GM12878 (cell line): Measurements from ENCODE around the gene FYB1. TPM values are rescaled to one million over a fixed set of nuclear protein-coding genes. Genes with fewer than 3 reads are reported as not detected.

ENCODE experiments used
- ATAC-seq: fragments of 200-7000 bp; cut with Tn5 transposase; 3 replicates; pipeline ENCODE4 v1.9.1; 2020; ENCODE audit warnings: mild to moderate bottlenecking, moderate library complexity
- BruUV-seq: library from RNA; stranded (reverse); fragments of 400-500 nt; replicated peaks from 2 replicates; lab custom pipeline; 2021; lab: Mats Ljungman, UMichigan
- CTCF ChIA-PET: fragments of 300-600 bp; sonication (Branson Sonifier 250); formaldehyde crosslinking; extraction: SDS; loops from one replicate; lab custom pipeline; 2021; ENCODE audit warnings: inconsistent platforms; lab: Yijun Ruan, JAX
- POLR2A ChIA-PET: fragments of 350-600 bp; formaldehyde crosslinking; extraction: SDS; loops from one replicate; lab custom pipeline; 2021; ENCODE audit warnings: inconsistent platforms; lab: Charles Lee
- RAD21 ChIA-PET: fragments of 300-600 bp; sonication (Branson Sonifier 250); formaldehyde crosslinking; loops from one replicate; lab custom pipeline; 2023; ENCODE audit warnings: antibody characterized with exemption; ENCODE audit not compliant: unreplicated experiment; lab: Charles Lee
- SMC1A ChIA-PET: fragments of 300-600 bp; sonication (Branson Sonifier 250); formaldehyde crosslinking; loops from one replicate; lab custom pipeline; 2023; ENCODE audit not compliant: unreplicated experiment, uncharacterized antibody; lab: Charles Lee
- DNase-seq: peaks from one replicate; pipeline ENCODE4 v3.0.0-alpha.2; 2011; ENCODE audit warnings: low read depth, low spot score
- FAIRE-seq: peaks from 3 replicates; lab custom pipeline; 2011; peaks lifted over from hg19 to GRCh38; lab: Jason Lieb, UNC
- H2AFZ ChIP-seq: 2 replicates; pipeline ENCODE4 v1.6.0; 2011; ENCODE audit warnings: low read depth, low read length, control low read depth; ENCODE audit not compliant: control insufficient read depth
- H3K27ac ChIP-seq: 2 replicates; pipeline ENCODE4 v1.5.1; 2011; ENCODE audit warnings: control low read depth; ENCODE audit not compliant: control insufficient read depth, insufficient read depth
- H3K27me3 ChIP-seq, 2 experiments: replicated peaks in 1 of 2; 2 replicates each; pipeline versions ENCODE4 v1.6.0 to v1.6.1; 2011; ENCODE audit warnings: low read length in 1 of 2; ENCODE audit not compliant: control insufficient read depth in 2 of 2, insufficient read depth in 2 of 2
- H3K36me3 ChIP-seq, 2 experiments: 2 replicates each; pipeline ENCODE4 v1.5.1; 2011; ENCODE audit warnings: low read length in 1 of 2; ENCODE audit not compliant: control insufficient read depth in 2 of 2, insufficient read depth in 2 of 2
- H3K4me1 ChIP-seq: 2 replicates; pipeline ENCODE4 v1.6.1; 2011; ENCODE audit warnings: mild to moderate bottlenecking, low read length, moderate library complexity, mixed read lengths; ENCODE audit not compliant: control insufficient read depth, insufficient read depth
- H3K4me2 ChIP-seq: 2 replicates; pipeline ENCODE4 v1.6.0; 2011; ENCODE audit warnings: control low read depth; ENCODE audit not compliant: control insufficient read depth, insufficient read depth
- H3K4me3 ChIP-seq: fragments of 200-600 bp; sonication (generic); 2 replicates; pipeline ENCODE4 v1.5.1; 2016
- H3K79me2 ChIP-seq: 2 replicates; pipeline ENCODE4 v1.6.0; 2011; ENCODE audit warnings: low read length; ENCODE audit not compliant: control insufficient read depth, insufficient read depth
- H3K9ac ChIP-seq: 2 replicates; pipeline ENCODE4 v1.8.0; 2011; ENCODE audit warnings: low read length, control low read depth, mixed read lengths; ENCODE audit not compliant: control insufficient read depth, insufficient read depth
- H3K9me3 ChIP-seq: replicated peaks from 3 replicates; pipeline ENCODE4 v1.5.1; 2011; ENCODE audit warnings: mild to moderate bottlenecking, low read length; ENCODE audit not compliant: control insufficient read depth, insufficient read depth
- H4K20me1 ChIP-seq: 2 replicates; pipeline ENCODE4 v1.6.0; 2011; ENCODE audit not compliant: control insufficient read depth, insufficient read depth
- BCL3 ChIP-seq: IDR thresholded peaks from 2 replicates; pipeline ENCODE4 v1.6.1; 2011; ENCODE audit warnings: borderline replicate concordance, low read depth, mild to moderate bottlenecking, moderate library complexity, low read length; ENCODE audit not compliant: insufficient read depth, poor library complexity, severe bottlenecking
- DPF2 ChIP-seq: fragments of 450-650 bp; IDR thresholded peaks from 2 replicates; pipeline ENCODE4 v1.6.1; 2017; ENCODE audit warnings: mild to moderate bottlenecking
- HDGF ChIP-seq: fragments of 450-650 bp; IDR thresholded peaks from 2 replicates; pipeline ENCODE4 v1.6.1; 2016; ENCODE audit warnings: antibody characterized with exemption
- KAT2A ChIP-seq: conservative IDR thresholded peaks from 2 replicates; pipeline ENCODE4 v1.6.1; 2011; ENCODE audit warnings: low read depth, low read length; ENCODE audit not compliant: control insufficient read depth
- WGBS: methylation state at CpG from one replicate; pipeline ENCODE4 v1.1.6; 2016; ENCODE audit warnings: low lambda C conversion rate; ENCODE audit not compliant: insufficient replicate concordance, insufficient coverage; ENCODE audit errors: missing lambda C conversion rate; 5-methylcytosine and 5-hydroxymethylcytosine counted together
- in situ Hi-C: fragments of 300-500 bp; cut with MboI; formaldehyde crosslinking; loops from 9 replicates; pipeline ENCODE4 v1.14.3; 2018; ENCODE audit warnings: mixed read lengths
- intact Hi-C: fragments of 100-400 bp; cut with micrococcal nuclease; formaldehyde crosslinking; loops from one replicate; pipeline ENCODE4 v1.14.2; 2022; ENCODE audit not compliant: unreplicated experiment
- polyA plus RNA-seq, 11 experiments: library from polyadenylated mRNA; depleted of rRNA in 4 of 11; unstranded in 6 of 11; stranded (reverse) in 5 of 11; fragments of >200 nt; fragmentation: Nextera tagmentation in 4 of 11; fragmentation: Illumina TruSeq in 1 of 11; extraction: Ambion mirVana in 4 of 11; extraction: Trizol in 1 of 11; gene quantifications; 1 replicate in 1 of 11; 2 replicates in 10 of 11; pipeline versions ENCODE4 v1.2.1 to v1.2.3, GENCODE V29; 2011 to 2016; ENCODE audit warnings: inconsistent platforms in 2 of 11, missing spikeins in 2 of 11, low read depth in 1 of 11
- total RNA-seq, 4 experiments: library from RNA; depleted of rRNA in 3 of 4; stranded (reverse); fragments of >200 nt in 3 of 4; fragmentation: Illumina TruSeq in 1 of 4; extraction: Trizol in 1 of 4; gene quantifications; 2 replicates each; pipeline versions ENCODE4 v1.2.1 to v1.2.3, GENCODE V29; 2013 to 2021

FYB1 gene
- total and polyA plus RNA-seq, 10 of the 15 experiments (the other 5 are each of a cell fraction or from before 2014, with no cell fraction given) = 0.06 to 4.3 (median 0.25) TPM; not detected in 2

GRCh38 chr5:39233783-39234182 lies 14.4 kb upstream of the FYB1 start:
- in situ Hi-C loops (no loop called here), intact Hi-C loops (no loop called here)
- DNase-seq (no peak), FAIRE-seq (no peak), ATAC-seq (no peak)
- no TSS peak for BruUV-seq
- no peaks in the 10 kb centered on the region for H3K4me1 ChIP-seq
- CTCF ChIA-PET = interaction anchor here (2.3 kb wide), 1 partner anchor 27 kb away, joined by 6 read pairs; no protein-coding TSS in a partner anchor
- RAD21 ChIA-PET = interaction anchor here (1.5 to 2.8 kb wide), 2 partner anchors 23 to 37 kb away, joined by 7 to 14 read pairs; no protein-coding TSS in a partner anchor
- H4K20me1 ChIP-seq = no peaks in the 10 kb centered on the region
- H2AFZ ChIP-seq = no peak overlapping the region
- H3K27me3 ChIP-seq = no peaks in the 10 kb centered on the region
- H3K27ac ChIP-seq = no peak overlapping the region
- no peak overlapping the region for H3K9ac ChIP-seq
- SMC1A ChIA-PET = interaction anchor here (0.7 to 5.6 kb wide), 6 partner anchors 9 to 37 kb away, joined by 3 to 50 read pairs (median 4); partner anchors contain the start of gene FYB1
- TF ChIP-seq BCL3 (no peak), KAT2A (no peak), HDGF (no peak), DPF2 (no peak)
- peaks cover 2% of the 10 kb centered on the region; the same call in 2 of the 3 replicates for H3K9me3 ChIP-seq
- no peaks in the 10 kb centered on the region for H3K36me3 ChIP-seq
- WGBS = 50% methylated on average over 2 of the region's 2 CpGs
- H3K4me3 ChIP-seq = no peak overlapping the region
- no peak overlapping the region for H3K4me2 ChIP-seq
- POLR2A ChIA-PET = no interaction called here
- H3K79me2 ChIP-seq = no peaks in the 10 kb centered on the region
